ENCODE results near the gene TRAF2. TPM values are rescaled to one million over a fixed set of nuclear protein-coding genes. Genes with fewer than 3 reads are reported as not detected.

TRAF2 gene
- total RNA-seq, 4 donors from 2014 or later = 8.6 to 16.1 (median 10.5) TPM

DNA sequence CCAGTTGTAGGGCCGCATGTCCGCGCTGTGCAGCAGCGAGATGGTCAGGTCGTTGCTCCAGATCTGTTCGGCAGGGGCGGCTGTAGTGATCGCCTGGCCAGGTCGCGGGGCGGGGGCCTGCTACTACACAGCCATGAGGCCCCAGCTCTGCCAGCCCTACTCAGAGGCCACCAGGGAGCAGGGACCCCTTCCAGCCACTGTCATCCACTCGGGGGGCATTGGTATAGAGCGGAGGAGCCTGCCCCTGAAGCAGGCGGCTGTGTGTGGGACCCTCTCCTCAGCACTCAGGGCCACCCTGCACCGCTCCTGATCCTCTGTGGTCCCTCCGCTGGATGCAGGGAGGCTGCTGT lies 56.5 kb downstream of the TRAF2 start:
- H3K27ac ChIP-seq = no peak overlapping the region
- H3K9me3 ChIP-seq = no peaks in the 10 kb centered on the region
- 96% methylated on average over 12 of the region's 16 CpGs for WGBS
- peak overlapping the region; percentile 83 for H3K4me3 ChIP-seq
- TF ChIP-seq POLR2A (IDR thresholded peaks at IDR 0.05) (no peak), POLR2AphosphoS5 (IDR thresholded peaks at IDR 0.05) (no peak), CTCF (IDR thresholded peaks at IDR 0.05) (no peak), EP300 (IDR thresholded peaks at IDR 0.05) (no peak)
- H3K27me3 ChIP-seq = no peaks in the 10 kb centered on the region
- peaks cover 29% of the 10 kb centered on the region for H3K4me1 ChIP-seq
- H3K36me3 ChIP-seq = peaks cover 40% of the 10 kb centered on the region
- DNase-seq (ENCODE audit: low spot score in 2 of 2) = peak; percentile 63 to 76

GRCh38 chr9:136943291-136944211 lies 57.2 kb downstream of the TRAF2 start:
- Histone ChIP-seq H3K4me3 (peak overlapping the region; percentile 83), H3K36me3 (peaks cover 40% of the 10 kb centered on the region), H3K27me3 (no peaks in the 10 kb centered on the region), H3K9me3 (no peaks in the 10 kb centered on the region), H3K4me1 (peaks cover 35% of the 10 kb centered on the region), H3K27ac (peak overlapping the region; percentile 86)
- TF ChIP-seq POLR2A (IDR thresholded peaks at IDR 0.05) = no peak
- no CpG with 5 or more reads among the region's 61 CpGs for WGBS
- peak; percentile 76 to 79 for DNase-seq (ENCODE audit: low spot score in 2 of 2)

- peaks cover 36% of the 10 kb centered on the region for H3K4me1 ChIP-seq
- no CpG with 5 or more reads among the region's 45 CpGs for WGBS
- H3K9me3 ChIP-seq = no peaks in the 10 kb centered on the region
- H3K27ac ChIP-seq = peak overlapping the region; percentile 86
- DNase-seq (ENCODE audit: low spot score in 2 of 2) = no peak
- peak overlapping the region; percentile 83 for H3K4me3 ChIP-seq
- H3K27me3 ChIP-seq = no peaks in the 10 kb centered on the region
- TF ChIP-seq POLR2A (IDR thresholded peaks at IDR 0.05) = no peak
- TF ChIP-seq EP300 (IDR thresholded peaks at IDR 0.05) = no peak
- no peak for TF ChIP-seq CTCF (IDR thresholded peaks at IDR 0.05)
- no peak for TF ChIP-seq POLR2AphosphoS5 (IDR thresholded peaks at IDR 0.05)
- peaks cover 39% of the 10 kb centered on the region for H3K36me3 ChIP-seq
These were observed 57.8 kb downstream of the TRAF2 start for GRCh38 chr9:136944212-136944518.

DNA sequence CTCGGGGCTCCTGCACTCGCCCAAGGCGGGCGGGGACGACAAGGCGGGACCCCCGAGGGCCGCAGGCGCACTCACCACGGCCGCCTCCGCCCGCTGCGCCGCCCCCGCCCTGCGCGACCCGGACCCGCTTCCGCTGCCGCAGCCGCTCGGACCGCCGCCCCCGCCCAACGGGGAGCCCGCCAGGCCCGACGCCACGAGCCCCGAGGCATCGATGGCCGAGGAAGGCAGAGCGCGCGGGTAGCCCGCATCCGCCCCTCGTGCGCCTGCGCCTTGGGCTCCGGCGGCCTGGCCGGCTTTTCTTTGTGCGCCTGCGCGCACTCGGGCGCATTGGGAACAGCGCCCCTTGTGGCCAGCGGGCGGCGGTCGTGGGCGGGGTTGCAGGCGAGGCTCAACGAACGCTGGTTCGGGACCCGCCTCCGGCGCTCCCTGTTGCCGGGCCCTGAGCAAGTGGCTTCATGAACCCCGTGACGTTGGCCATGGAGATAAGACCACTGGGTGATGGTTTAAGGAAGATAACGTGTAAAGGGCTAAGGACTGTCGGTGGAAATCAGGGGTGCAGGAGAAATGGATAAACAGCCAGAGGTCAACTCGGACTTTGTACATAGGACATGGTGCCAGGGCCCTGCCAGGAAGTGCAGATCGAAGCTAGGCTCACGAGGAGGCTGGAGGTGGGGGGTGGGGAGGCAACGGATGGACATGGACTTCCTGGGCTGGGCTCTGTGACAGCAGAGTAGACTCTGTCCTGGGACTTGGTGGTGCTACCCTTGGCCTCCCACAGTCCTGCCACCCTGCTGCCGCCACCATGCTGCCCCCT lies 58.4 kb downstream of the TRAF2 start, which contains the start of the genes C8G and FBXW5:
Gene C8G, plus strand, starts transcription at position 725 of the 814 bp plus-strand sequence. Its CDS starts 78 bp downstream, at position 803.
Gene FBXW5, minus strand, starts transcription at position 220 of the 814 bp plus-strand sequence. CDS start 655 bp downstream, outside the sequence.
- TF ChIP-seq EP300 (IDR thresholded peaks at IDR 0.05) (no peak), POLR2A (IDR thresholded peaks at IDR 0.05) (peak in 1 of 2 donors; percentile 56), POLR2AphosphoS5 (IDR thresholded peaks at IDR 0.05) (peak in 1 of 3 donors; percentile 23), CTCF (IDR thresholded peaks at IDR 0.05) (peak; percentile 97 to 100)
- peaks cover 41% of the 10 kb centered on the region for H3K4me1 ChIP-seq
- WGBS = 20% methylated on average over 12 of the region's 74 CpGs
- H3K27ac ChIP-seq = peak within 1 kb of the TSS; percentile 86
- peaks cover 33% of the 10 kb centered on the region for H3K36me3 ChIP-seq
- H3K4me3 ChIP-seq = peak within 1 kb of the TSS; percentile 83
- DNase-seq (ENCODE audit: low spot score in 2 of 2) = peak; percentile 95
- no peaks in the 10 kb centered on the region for H3K9me3 ChIP-seq
- H3K27me3 ChIP-seq = no peaks in the 10 kb centered on the region

- Histone ChIP-seq H3K27ac (no peak overlapping the region), H3K4me1 (peaks cover 48% of the 10 kb centered on the region)
- 79% methylated on average over 17 of the region's 30 CpGs for WGBS
These were observed 59.3 kb downstream of the TRAF2 start for GRCh38 chr9:136945333-136946227.

More at GRCh38 chr9:136945333-136946227, 59.3 kb downstream of the TRAF2 start:
- Histone ChIP-seq H3K36me3 (peaks cover 25% of the 10 kb centered on the region), H3K9me3 (no peaks in the 10 kb centered on the region), H3K4me3 (no peak overlapping the region), H3K27me3 (no peaks in the 10 kb centered on the region)
- TF ChIP-seq POLR2A (IDR thresholded peaks at IDR 0.05) (no peak), CTCF (IDR thresholded peaks at IDR 0.05) (no peak), EP300 (IDR thresholded peaks at IDR 0.05) (no peak), POLR2AphosphoS5 (IDR thresholded peaks at IDR 0.05) (no peak)
- DNase-seq (ENCODE audit: low spot score in 2 of 2) = peak in 1 of 2 donors; percentile 68
